GM18909 (cell line): ENCODE measurements around the gene MIEF1.
A peak's percentile ranks its signal among the peaks of the same experiment; 100 is the strongest.

Experiments used
- ATAC-seq: cut with Tn5 transposase; IDR thresholded peaks from one replicate; pipeline ENCODE4 v1.9.1; 2021; ENCODE audit warnings: mild to moderate bottlenecking; ENCODE audit not compliant: unreplicated experiment, poor library complexity

MIEF1 gene

GRCh38 chr22:39470451-39471291, 31.4 kb upstream of the MIEF1 start:
- no peak for ATAC-seq

- peak; percentile 64 for ATAC-seq
Observed at GRCh38 chr22:39471381-39472141, 30.5 kb upstream of the MIEF1 start.

- ATAC-seq: no peak
Observed at GRCh38 chr22:39472570-39473556, 29.2 kb upstream of the MIEF1 start.

GRCh38 chr22:39473851-39474250, 28.2 kb upstream of the MIEF1 start:
- no peak for ATAC-seq

- ATAC-seq: no peak
Observed at GRCh38 chr22:39474351-39475111, 27.6 kb upstream of the MIEF1 start.

GRCh38 chr22:39475337-39475736, 26.8 kb upstream of the MIEF1 start:
- ATAC-seq: no peak

- ATAC-seq: no peak
Observed at GRCh38 chr22:39475902-39476301, 26.2 kb upstream of the MIEF1 start.

- no peak for ATAC-seq
Observed at GRCh38 chr22:39476664-39477063, 25.4 kb upstream of the MIEF1 start.

GRCh38 chr22:39477542-39477941, 24.5 kb upstream of the MIEF1 start:
- ATAC-seq: no peak

- ATAC-seq: no peak
Observed at GRCh38 chr22:39478441-39478850, 23.6 kb upstream of the MIEF1 start.

GRCh38 chr22:39479254-39479653, 22.8 kb upstream of the MIEF1 start:
- ATAC-seq: no peak

GRCh38 chr22:39480557-39480956, 21.5 kb upstream of the MIEF1 start:
- no peak for ATAC-seq

GRCh38 chr22:39481054-39481453, 21.0 kb upstream of the MIEF1 start:
- no peak for ATAC-seq

- no peak for ATAC-seq
Observed at GRCh38 chr22:39481595-39481994, 20.5 kb upstream of the MIEF1 start.

- no peak for ATAC-seq
Observed at GRCh38 chr22:39482768-39483167, 19.3 kb upstream of the MIEF1 start.

- no peak for ATAC-seq
Observed at GRCh38 chr22:39486951-39487825, 14.9 kb upstream of the MIEF1 start.

GRCh38 chr22:39487826-39488520, 14.1 kb upstream of the MIEF1 start:
- no peak for ATAC-seq

- no peak for ATAC-seq
Observed at GRCh38 chr22:39488563-39489083, 13.5 kb upstream of the MIEF1 start.
